ENCODE data around the gene RETN. TPM values are rescaled to one million over a fixed set of nuclear protein-coding genes. Genes with fewer than 3 reads are reported as not detected.

RETN gene
- total RNA-seq, 3 donors from 2014 or later (not counting 1 experiment from before 2014, with no cell fraction given), result 3.8 TPM; not detected in 2

- 3% methylated on average over 61 of the region's 61 CpGs for whole genome bisulfite sequencing (ENCODE audit: insufficient coverage)
- peak within 1 kb of the TSS; percentile 84 to 94 for H3K27ac Mint-ChIP-seq
- TF ChIP-seq, protein P1, sequence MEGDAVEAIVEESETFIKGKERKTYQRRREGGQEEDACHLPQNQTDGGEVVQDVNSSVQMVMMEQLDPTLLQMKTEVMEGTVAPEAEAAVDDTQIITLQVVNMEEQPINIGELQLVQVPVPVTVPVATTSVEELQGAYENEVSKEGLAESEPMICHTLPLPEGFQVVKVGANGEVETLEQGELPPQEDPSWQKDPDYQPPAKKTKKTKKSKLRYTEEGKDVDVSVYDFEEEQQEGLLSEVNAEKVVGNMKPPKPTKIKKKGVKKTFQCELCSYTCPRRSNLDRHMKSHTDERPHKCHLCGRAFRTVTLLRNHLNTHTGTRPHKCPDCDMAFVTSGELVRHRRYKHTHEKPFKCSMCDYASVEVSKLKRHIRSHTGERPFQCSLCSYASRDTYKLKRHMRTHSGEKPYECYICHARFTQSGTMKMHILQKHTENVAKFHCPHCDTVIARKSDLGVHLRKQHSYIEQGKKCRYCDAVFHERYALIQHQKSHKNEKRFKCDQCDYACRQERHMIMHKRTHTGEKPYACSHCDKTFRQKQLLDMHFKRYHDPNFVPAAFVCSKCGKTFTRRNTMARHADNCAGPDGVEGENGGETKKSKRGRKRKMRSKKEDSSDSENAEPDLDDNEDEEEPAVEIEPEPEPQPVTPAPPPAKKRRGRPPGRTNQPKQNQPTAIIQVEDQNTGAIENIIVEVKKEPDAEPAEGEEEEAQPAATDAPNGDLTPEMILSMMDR (IDR thresholded peaks at IDR 0.05), result peak; percentile 9
- H3K4me1 Mint-ChIP-seq, result peaks cover 14 to 55% of the 10 kb centered on the region in 2 donors
- H3K27ac ChIP-seq (ENCODE audit: low read length), result peak within 1 kb of the TSS; percentile 96
- peaks cover 37% of the 10 kb centered on the region for H3K4me1 ChIP-seq (ENCODE audit: control insufficient read depth, insufficient read depth, low read length)
- H3K4me3 Mint-ChIP-seq, result peak within 1 kb of the TSS; percentile 88
- H3K27me3 Mint-ChIP-seq (ENCODE audit: low read depth in 2 of 2), result no peaks in the 10 kb centered on the region
- peak within 1 kb of the TSS; percentile 78 for H3K4me3 ChIP-seq (ENCODE audit: low read length)
- no peaks in the 10 kb centered on the region for H3K9me3 ChIP-seq (ENCODE audit: control insufficient read depth, insufficient read depth, low read length)
- no peaks in the 10 kb centered on the region for H3K36me3 Mint-ChIP-seq
- intact Hi-C loops (cut with micrococcal nuclease), result loop anchor here (10.0 kb wide), 1 partner anchor 48 kb away; the partner anchor contains the start of gene TRAPPC5
- H3K9me3 Mint-ChIP-seq, result peaks cover 0 to 2% of the 10 kb centered on the region in 2 donors
- DNase-seq (peak; percentile 90 to 96), ATAC-seq (peak; percentile 96 to 98 (median 97))
- peaks cover 4% of the 10 kb centered on the region for H3K36me3 ChIP-seq (ENCODE audit: control insufficient read depth, insufficient read depth, low read length)
- no peaks in the 10 kb centered on the region for H3K27me3 ChIP-seq (ENCODE audit: control insufficient read depth, insufficient read depth, low read length)
Observed at GRCh38 chr19:7636691-7637373, 32.0 kb upstream of the RETN start, which contains the start of gene STXBP2. TSS of gene STXBP2 (plus strand) at chr19:7637110. CDS start at chr19:7637150, 40 bp downstream.

DNA sequence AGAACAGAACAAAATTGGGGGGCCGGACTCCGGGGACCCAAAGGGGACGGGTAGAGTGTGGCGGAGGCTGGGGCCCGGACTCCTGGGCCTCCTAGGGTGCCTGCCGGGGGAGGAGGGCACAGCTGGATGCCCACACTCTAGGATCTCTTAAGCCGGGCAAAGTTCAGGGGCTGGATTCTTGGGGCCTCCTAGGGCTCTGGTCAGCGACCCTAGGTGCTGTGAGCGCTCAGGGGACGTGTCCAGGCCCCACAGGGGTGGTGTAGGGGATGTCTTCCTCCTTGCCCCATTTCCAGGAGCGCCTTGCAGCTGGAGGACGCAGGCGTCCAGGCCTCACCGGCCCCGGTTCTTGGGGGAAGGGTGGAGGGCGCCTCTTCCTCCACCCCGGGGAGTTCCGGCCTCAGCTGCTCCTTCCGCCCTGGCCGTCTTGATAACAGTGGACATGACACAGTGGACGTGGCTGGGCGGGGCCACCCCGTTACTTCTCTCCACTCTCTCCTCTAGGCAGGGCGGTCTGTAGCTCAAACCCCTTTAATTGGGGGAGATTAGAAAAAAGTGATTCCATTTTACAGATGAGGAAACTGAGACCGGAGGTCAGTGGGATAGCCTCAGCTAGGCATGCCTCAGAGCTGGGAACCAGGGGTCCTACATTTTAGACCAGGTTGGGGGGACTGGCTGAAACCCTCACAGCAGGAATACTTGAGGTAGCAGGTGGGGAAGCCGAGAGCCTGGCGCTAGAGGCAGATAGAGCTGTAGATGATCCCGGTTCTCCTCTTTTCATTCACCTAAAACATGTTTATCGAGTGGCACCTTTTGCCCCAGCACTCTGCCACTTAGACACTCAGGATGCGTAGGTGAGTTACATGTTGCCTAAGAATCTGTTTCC lies 31.2 kb upstream of the RETN start:
- ATAC-seq, result peak; percentile 23 to 60 (median 27)
- peaks cover 0 to 2% of the 10 kb centered on the region in 2 donors for H3K9me3 Mint-ChIP-seq
- intact Hi-C loops (cut with micrococcal nuclease), result loop anchor here (10.0 kb wide), 1 partner anchor 47 kb away; the partner anchor contains the start of gene TRAPPC5
- DNase-seq, result peak in 1 of 2 donors; percentile 39
- Histone ChIP-seq H3K4me3 (ENCODE audit: low read length) (peak overlapping the region; percentile 78), H3K36me3 (ENCODE audit: control insufficient read depth, insufficient read depth, low read length) (peaks cover 9% of the 10 kb centered on the region), H3K27me3 (ENCODE audit: control insufficient read depth, insufficient read depth, low read length) (no peaks in the 10 kb centered on the region), H3K27ac (ENCODE audit: low read length) (peak overlapping the region; percentile 96), H3K9me3 (ENCODE audit: control insufficient read depth, insufficient read depth, low read length) (no peaks in the 10 kb centered on the region), H3K4me1 (ENCODE audit: control insufficient read depth, insufficient read depth, low read length) (peaks cover 37% of the 10 kb centered on the region)
- no peaks in the 10 kb centered on the region for H3K36me3 Mint-ChIP-seq
- H3K27me3 Mint-ChIP-seq (ENCODE audit: low read depth in 2 of 2), result no peaks in the 10 kb centered on the region
- peaks cover 14 to 50% of the 10 kb centered on the region in 2 donors for H3K4me1 Mint-ChIP-seq
- H3K27ac Mint-ChIP-seq, result peak overlapping the region; percentile 84 to 94
- TF ChIP-seq, protein P1 (IDR thresholded peaks at IDR 0.05), result no peak
- WGBS (ENCODE audit: insufficient coverage), result 33% methylated on average over 25 of the region's 30 CpGs
- H3K4me3 Mint-ChIP-seq, result peak overlapping the region; percentile 88

- peaks cover 14 to 45% of the 10 kb centered on the region in 2 donors for H3K4me1 Mint-ChIP-seq
- no peak for ATAC-seq
- peak overlapping the region; percentile 58 for H3K4me3 Mint-ChIP-seq
- no peak overlapping the region for H3K4me3 ChIP-seq (ENCODE audit: low read length)
- peak overlapping the region; percentile 53 to 84 for H3K27ac Mint-ChIP-seq
- H3K4me1 ChIP-seq (ENCODE audit: control insufficient read depth, insufficient read depth, low read length), result peaks cover 37% of the 10 kb centered on the region
- H3K27me3 Mint-ChIP-seq (ENCODE audit: low read depth in 2 of 2), result no peaks in the 10 kb centered on the region
- 92% methylated on average over 12 of the region's 12 CpGs for WGBS (ENCODE audit: insufficient coverage)
- H3K27ac ChIP-seq (ENCODE audit: low read length), result no peak overlapping the region
- peaks cover 12% of the 10 kb centered on the region for H3K36me3 ChIP-seq (ENCODE audit: control insufficient read depth, insufficient read depth, low read length)
- H3K9me3 ChIP-seq (ENCODE audit: control insufficient read depth, insufficient read depth, low read length), result no peaks in the 10 kb centered on the region
- DNase-seq, result no peak
- H3K36me3 Mint-ChIP-seq, result no peaks in the 10 kb centered on the region
- H3K9me3 Mint-ChIP-seq, result peaks cover 0 to 2% of the 10 kb centered on the region in 2 donors
- TF ChIP-seq, protein P1 (IDR thresholded peaks at IDR 0.05), result no peak
- H3K27me3 ChIP-seq (ENCODE audit: control insufficient read depth, insufficient read depth, low read length), result no peaks in the 10 kb centered on the region
- intact Hi-C loops (cut with micrococcal nuclease), result loop anchor here (10.0 kb wide), 1 partner anchor 46 kb away; the partner anchor contains the start of gene TRAPPC5
Observed at GRCh38 chr19:7638802-7639465, 29.9 kb upstream of the RETN start.
